Activated CD8-positive, alpha-beta T cell treated with anti-CD3 and anti-CD28 coated beads for 36 hours (primary cell): ENCODE results near the gene FAT1. TPM values are rescaled to one million over a fixed set of nuclear protein-coding genes. Genes with fewer than 3 reads are reported as not detected.

Experiments
- ATAC-seq: fragments of 200-7000 bp; cut with Tn5 transposase; one replicate; pipeline ENCODE4 v1.10.0; 2021; ENCODE audit warnings: mild to moderate bottlenecking, moderate library complexity
- CTCF ChIA-PET: fragments of 350-600 bp; sonication (Branson Sonifier 250); formaldehyde crosslinking; loops from one replicate; lab custom pipeline; 2021; ENCODE audit warnings: antibody characterized with exemption; lab: Charles Lee
- POLR2A ChIA-PET: fragments of 350-600 bp; sonication (Branson Sonifier 250); formaldehyde crosslinking; loops from one replicate; lab custom pipeline; 2021; ENCODE audit warnings: antibody characterized with exemption; lab: Charles Lee
- DNase-seq: peaks from one replicate; pipeline ENCODE4 v3.0.0-alpha.2; 2020
- H3K27ac Mint-ChIP-seq: one replicate; pipeline ENCODE4 v1.8.0; 2021; ENCODE audit warnings: mild to moderate bottlenecking, mixed read lengths
- H3K27me3 Mint-ChIP-seq: one replicate; pipeline ENCODE4 v1.8.0; 2021; ENCODE audit warnings: mixed read lengths
- H3K36me3 Mint-ChIP-seq: one replicate; pipeline ENCODE4 v1.8.0; 2021; ENCODE audit warnings: low read depth, mixed read lengths
- H3K4me1 Mint-ChIP-seq: one replicate; pipeline ENCODE4 v1.8.0; 2021; ENCODE audit warnings: low read depth, mixed read lengths
- H3K4me3 Mint-ChIP-seq: one replicate; pipeline ENCODE4 v1.8.0; 2021; ENCODE audit warnings: mild to moderate bottlenecking, moderate library complexity, mixed read lengths
- H3K9me3 Mint-ChIP-seq: one replicate; pipeline ENCODE4 v1.8.0; 2021; ENCODE audit warnings: mixed read lengths
- intact Hi-C: fragments of 100-400 bp; cut with micrococcal nuclease; formaldehyde crosslinking; loops from one replicate; pipeline ENCODE4 v1.10.0; 2022
- total RNA-seq, 2 experiments: library from RNA; stranded (reverse); gene quantifications; one replicate each; pipeline ENCODE4 v1.2.3, GENCODE V29; 2021
- TF ChIP-seq, protein P1 (sequence below): fragments of 200-600 bp; IDR thresholded peaks from one replicate; pipeline ENCODE4 v1.8.0; 2022; ENCODE audit warnings: antibody characterized with exemption, mild to moderate bottlenecking

Gene FAT1
- total RNA-seq, 2 experiments from 2014 or later = not detected

DNA sequence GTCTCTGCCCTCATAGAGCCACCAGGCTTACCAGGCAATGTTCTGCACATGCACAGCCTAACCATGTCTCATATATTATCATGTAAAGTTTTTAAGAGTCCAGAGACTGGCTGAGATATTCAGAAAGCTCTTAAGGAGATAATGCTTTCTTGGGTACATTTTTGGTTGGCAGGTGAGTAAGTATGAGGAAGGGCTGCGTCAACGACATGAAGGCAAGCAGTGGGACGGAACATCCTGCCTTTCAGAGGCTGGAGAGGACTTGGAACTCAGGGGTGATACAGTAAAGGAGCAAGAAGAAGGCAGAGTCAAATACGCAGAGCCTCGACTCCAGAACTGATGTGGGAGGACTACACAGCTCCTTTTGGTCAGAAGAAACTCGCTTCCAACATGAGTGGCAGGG is 93.5 kb downstream of the FAT1 start:
- ChIA-PET CTCF (no interaction called here), POLR2A (no interaction called here)
- DNase-seq (no peak), ATAC-seq (no peak)
- intact Hi-C loops = no loop called here
- H3K27ac Mint-ChIP-seq = no peak overlapping the region
- no peaks in the 10 kb centered on the region for H3K4me1 Mint-ChIP-seq
- H3K27me3 Mint-ChIP-seq = no peaks in the 10 kb centered on the region
- no peaks in the 10 kb centered on the region for H3K36me3 Mint-ChIP-seq
- no peak overlapping the region for H3K4me3 Mint-ChIP-seq
- no peaks in the 10 kb centered on the region for H3K9me3 Mint-ChIP-seq
- TF ChIP-seq, protein P1, sequence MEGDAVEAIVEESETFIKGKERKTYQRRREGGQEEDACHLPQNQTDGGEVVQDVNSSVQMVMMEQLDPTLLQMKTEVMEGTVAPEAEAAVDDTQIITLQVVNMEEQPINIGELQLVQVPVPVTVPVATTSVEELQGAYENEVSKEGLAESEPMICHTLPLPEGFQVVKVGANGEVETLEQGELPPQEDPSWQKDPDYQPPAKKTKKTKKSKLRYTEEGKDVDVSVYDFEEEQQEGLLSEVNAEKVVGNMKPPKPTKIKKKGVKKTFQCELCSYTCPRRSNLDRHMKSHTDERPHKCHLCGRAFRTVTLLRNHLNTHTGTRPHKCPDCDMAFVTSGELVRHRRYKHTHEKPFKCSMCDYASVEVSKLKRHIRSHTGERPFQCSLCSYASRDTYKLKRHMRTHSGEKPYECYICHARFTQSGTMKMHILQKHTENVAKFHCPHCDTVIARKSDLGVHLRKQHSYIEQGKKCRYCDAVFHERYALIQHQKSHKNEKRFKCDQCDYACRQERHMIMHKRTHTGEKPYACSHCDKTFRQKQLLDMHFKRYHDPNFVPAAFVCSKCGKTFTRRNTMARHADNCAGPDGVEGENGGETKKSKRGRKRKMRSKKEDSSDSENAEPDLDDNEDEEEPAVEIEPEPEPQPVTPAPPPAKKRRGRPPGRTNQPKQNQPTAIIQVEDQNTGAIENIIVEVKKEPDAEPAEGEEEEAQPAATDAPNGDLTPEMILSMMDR = no peak

DNA sequence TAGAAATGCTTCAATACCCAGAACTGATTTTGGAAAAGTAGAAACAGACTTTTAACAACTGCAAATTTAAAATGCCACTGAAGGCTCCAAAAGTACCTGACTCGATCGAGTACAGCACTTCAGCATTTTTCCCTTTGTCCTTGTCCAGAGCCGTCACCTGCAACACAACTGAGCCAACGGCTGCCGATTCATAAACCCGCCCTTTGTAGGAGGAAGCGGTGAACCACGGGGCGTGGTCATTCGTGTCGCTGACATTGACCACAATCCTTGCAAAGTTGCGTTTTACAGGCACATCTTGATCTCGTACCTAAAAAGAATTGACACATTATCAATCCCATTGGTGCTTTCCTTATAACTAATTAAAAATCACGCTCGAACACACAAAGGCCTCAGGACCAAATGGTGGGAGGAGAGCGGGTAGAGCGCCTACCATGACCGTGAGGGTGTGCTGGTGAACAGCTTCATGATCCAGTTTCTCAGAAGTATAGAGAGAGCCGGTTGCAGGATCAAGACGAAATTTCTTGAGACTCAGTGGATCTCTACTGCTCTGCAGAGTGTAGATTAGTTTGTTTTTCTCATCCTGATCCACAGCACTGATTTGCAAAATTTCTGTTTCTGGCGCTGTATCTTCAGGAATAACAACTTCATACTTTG is 95.5 kb downstream of the FAT1 start:
- POLR2A ChIA-PET = no interaction called here
- Mint-ChIP-seq H3K9me3 (no peaks in the 10 kb centered on the region), H3K4me1 (no peaks in the 10 kb centered on the region), H3K27ac (no peak overlapping the region), H3K4me3 (no peak overlapping the region), H3K36me3 (no peaks in the 10 kb centered on the region), H3K27me3 (no peaks in the 10 kb centered on the region)
- DNase-seq (peak; percentile 35), ATAC-seq (no peak)
- CTCF ChIA-PET = no interaction called here
- TF ChIP-seq, protein P1 = no peak
- intact Hi-C loops = no loop called here

GRCh38 chr4:186627226-186627865 is 96.3 kb downstream of the FAT1 start:
- no peak for ATAC-seq
- Mint-ChIP-seq H3K9me3 (no peaks in the 10 kb centered on the region), H3K27ac (no peak overlapping the region), H3K4me1 (no peaks in the 10 kb centered on the region), H3K36me3 (no peaks in the 10 kb centered on the region), H3K27me3 (no peaks in the 10 kb centered on the region), H3K4me3 (no peak overlapping the region)
- intact Hi-C loops = no loop called here
- no peak for DNase-seq
- ChIA-PET POLR2A (no interaction called here), CTCF (interaction anchor here (0.8 kb wide), 1 partner anchor 40 kb away, joined by 3 read pairs; no protein-coding TSS in a partner anchor)
- TF ChIP-seq, protein P1 = no peak

GRCh38 chr4:186624951-186625350 is 98.7 kb downstream of the FAT1 start:
- Mint-ChIP-seq H3K9me3 (no peaks in the 10 kb centered on the region), H3K27ac (no peak overlapping the region), H3K4me3 (no peak overlapping the region), H3K36me3 (no peaks in the 10 kb centered on the region), H3K27me3 (no peaks in the 10 kb centered on the region), H3K4me1 (no peaks in the 10 kb centered on the region)
- intact Hi-C loops = no loop called here
- DNase-seq (no peak), ATAC-seq (no peak)
- POLR2A ChIA-PET = no interaction called here
- TF ChIP-seq, protein P1 = no peak
- CTCF ChIA-PET = no interaction called here

- POLR2A ChIA-PET = no interaction called here
- no peak overlapping the region for H3K27ac Mint-ChIP-seq
- ATAC-seq (no peak), DNase-seq (no peak)
- no peaks in the 10 kb centered on the region for H3K36me3 Mint-ChIP-seq
- no peak overlapping the region for H3K4me3 Mint-ChIP-seq
- no peaks in the 10 kb centered on the region for H3K27me3 Mint-ChIP-seq
- no peaks in the 10 kb centered on the region for H3K9me3 Mint-ChIP-seq
- no peaks in the 10 kb centered on the region for H3K4me1 Mint-ChIP-seq
- CTCF ChIA-PET = interaction anchor here (1.6 kb wide), 1 partner anchor 37 kb away, joined by 3 read pairs; no protein-coding TSS in a partner anchor
- TF ChIP-seq, protein P1 = no peak
- intact Hi-C loops = no loop called here
Observed at GRCh38 chr4:186623546-186623945, 100.1 kb downstream of the FAT1 start.
